Iris pigment epithelial cell (primary cell): ENCODE results near the gene SLC30A10.
A peak's percentile ranks its signal among the peaks of the same experiment; 100 is the strongest.
"Not testable (repeated sequence)": the region's sequence is repeated elsewhere in the genome, so short reads cannot be mapped to it uniquely, and the experiment has no call there.

Experiments
- DNase-seq: peaks from one replicate; pipeline ENCODE4 v3.0.0-alpha.2; 2011; ENCODE audit warnings: low read depth

Gene SLC30A10

DNA sequence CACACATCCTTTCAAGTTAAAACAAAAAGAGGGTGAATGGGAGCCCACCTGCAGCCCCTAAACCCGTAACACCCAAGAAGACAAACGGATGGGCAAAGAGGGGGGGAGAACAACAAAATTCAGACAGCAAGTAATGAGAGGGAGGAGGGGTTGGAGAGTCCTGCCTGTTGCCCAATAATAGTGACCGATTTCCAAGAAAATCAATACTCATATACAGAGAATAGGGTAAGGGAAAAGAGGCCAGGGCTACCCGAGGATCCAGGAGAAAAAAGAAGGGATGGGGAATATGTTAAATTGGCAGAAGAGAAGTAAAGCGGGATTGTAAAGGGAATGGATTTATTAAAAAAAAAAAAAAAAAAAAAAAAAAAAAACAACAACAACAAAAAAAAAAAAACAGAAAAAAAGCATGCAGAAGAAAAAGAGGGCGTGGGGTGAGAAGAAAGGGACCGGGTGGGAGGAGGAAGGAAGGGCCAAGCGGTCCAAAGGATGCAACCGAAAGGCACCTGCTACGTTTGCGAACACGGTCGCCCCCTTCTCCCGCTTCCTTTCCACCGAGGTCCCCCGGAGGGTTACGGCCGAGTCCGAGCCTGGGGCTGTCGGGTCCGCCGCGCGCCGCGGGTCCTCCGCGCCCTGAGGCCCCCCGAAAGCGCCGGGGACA lies 930 bp downstream of the SLC30A10 start:
- DNase-seq = no peak

DNA sequence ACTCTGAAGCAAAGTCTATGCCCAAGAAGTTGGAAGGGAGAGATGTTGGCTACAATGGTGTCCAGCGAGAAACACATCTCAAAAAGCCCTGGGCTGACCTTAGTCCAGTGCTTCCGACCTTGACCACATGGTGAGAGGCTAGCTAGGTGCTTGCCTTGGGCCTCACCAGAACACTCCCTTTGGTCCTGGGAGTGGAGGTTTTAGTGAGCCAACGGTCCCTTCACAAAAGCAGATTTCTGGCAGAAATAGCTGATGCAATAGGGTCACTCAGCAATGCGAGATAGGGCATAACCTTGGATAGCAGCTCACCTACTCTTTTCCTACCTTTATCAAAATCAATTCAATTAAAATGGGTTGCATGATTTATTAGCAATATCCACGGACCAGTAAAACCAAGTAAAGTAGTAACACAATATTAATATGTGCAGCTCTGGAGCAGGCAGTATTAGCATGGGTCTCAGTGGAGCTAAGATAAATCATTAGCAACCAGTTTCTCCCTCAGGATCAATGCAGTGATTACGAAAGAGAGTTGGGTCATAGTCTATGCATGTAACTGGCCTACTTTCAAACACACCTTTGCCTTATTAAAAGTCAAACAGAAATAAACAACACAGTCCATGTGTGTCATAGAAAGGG lies 1.9 kb downstream of the SLC30A10 start:
- no peak for DNase-seq

DNA sequence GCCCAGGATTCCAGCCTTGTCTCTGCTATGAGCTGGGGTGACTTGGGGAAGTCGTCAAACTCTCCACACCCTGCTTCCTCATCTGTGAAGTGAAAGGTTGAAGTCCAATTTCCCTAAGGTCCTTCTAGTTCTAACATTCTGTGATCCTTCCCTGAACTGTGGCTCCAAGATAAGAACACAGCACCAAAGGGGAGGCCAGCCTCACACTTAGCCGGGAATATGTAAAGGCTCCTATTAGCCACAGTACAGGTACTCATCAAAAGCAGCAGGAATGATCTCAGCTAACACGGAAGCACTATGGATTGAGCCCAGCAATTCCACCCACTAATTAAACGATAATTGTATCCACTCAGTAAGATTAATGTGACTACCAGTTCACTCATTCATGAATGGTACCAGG lies 4.0 kb downstream of the SLC30A10 start:
- DNase-seq = no peak

- DNase-seq = peak; percentile 35
Measured at GRCh38 chr1:219917851-219918466, 10.4 kb downstream of the SLC30A10 start.

GRCh38 chr1:219917281-219917680 lies 11.1 kb downstream of the SLC30A10 start:
- no peak for DNase-seq

DNA sequence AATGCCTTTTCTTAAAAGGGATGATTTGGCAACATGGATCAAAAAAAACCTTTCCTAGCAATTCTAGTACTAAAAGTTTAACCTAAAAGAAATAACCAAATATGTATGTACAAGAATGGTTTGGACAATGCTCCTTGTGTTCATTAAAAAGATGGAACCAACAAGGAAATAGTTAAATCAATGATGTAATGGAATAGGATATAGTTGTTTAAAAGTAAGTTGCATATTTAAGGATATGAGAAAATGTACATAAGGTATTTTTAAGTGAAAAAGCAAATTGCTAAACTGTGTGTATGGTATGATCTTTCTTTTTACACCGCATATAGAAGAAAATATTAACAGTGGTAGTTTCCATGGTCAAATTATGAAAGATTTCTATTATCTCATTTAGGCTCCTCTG lies 12.1 kb downstream of the SLC30A10 start:
- no peak for DNase-seq

- DNase-seq = no peak
Measured at GRCh38 chr1:219913005-219913770, 15.2 kb downstream of the SLC30A10 start.

DNA sequence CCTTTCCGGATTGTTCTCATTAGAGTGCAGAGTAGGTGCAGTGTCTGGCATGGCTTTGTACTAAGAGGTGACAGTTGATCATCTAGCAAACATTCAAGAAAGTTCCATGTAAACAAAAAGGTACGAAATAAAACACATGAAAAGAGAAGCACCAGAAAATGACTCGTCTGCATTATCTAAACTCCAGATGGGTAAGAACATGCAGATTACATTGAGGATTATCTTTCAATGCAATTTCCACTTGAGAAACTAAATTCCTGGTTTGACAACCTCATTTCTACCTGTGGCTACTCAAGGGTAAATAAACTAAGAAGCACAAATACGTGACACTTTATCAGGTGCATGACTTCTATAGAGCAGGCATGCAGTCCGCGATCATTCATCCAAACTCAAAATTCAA lies 17.6 kb downstream of the SLC30A10 start:
- no peak for DNase-seq

DNA sequence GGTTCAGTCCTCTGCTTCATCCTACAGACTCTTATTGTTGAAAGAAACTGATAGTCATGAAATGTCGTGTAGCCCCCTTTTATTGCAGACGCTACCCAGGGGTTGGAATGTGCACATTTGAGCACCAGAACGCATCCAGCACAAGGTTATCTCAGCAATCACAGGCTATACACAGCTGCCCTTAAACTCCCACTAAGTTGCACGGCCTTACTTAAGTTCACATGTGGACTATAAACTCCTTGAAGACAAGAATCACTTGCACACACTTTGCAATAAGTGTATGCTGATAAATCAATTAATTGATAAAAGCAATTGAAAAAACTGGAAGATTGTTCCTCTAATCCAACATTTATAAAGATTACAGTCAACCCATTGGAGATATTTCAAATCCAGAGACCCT lies 18.9 kb downstream of the SLC30A10 start:
- no peak for DNase-seq

GRCh38 chr1:219908170-219908569 lies 20.2 kb downstream of the SLC30A10 start:
- DNase-seq = no peak

DNA sequence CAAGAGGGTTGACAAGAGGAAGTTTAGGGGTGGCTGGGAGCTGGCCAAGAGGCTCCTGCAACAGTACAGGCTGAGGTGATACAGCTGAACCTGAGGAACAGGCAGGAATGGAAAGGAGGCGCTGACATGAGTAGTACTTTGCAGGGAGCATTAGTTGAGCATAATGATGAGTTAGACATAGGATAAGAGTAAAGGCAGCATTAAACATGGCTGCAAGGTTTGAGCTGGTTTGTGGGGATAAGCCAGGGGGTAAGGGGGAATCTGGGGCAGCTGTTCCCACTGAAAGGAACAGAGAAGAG lies 20.6 kb downstream of the SLC30A10 start:
- no peak for DNase-seq

GRCh38 chr1:219906924-219907771 lies 21.2 kb downstream of the SLC30A10 start:
- DNase-seq = no peak

DNA sequence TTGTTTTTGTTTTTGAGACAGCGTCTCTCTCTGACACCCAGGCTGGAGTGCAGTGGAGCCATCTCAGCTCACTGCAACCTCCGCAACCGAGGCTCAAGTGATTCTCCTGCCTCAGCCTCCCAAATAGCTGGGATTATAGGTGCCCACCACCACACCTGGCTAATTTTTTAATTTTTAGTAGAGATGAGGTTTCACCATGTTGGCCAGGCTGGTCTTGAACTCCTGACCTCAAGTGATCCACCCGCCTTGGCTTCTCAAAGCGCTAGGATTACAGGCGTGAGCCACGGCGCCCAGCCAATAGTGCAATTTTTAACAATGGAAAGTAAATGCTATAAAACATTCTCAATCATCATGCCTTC lies 21.8 kb downstream of the SLC30A10 start:
- not testable (repeated sequence) for DNase-seq

GRCh38 chr1:219905524-219905923 lies 22.8 kb downstream of the SLC30A10 start:
- no peak for DNase-seq

DNA sequence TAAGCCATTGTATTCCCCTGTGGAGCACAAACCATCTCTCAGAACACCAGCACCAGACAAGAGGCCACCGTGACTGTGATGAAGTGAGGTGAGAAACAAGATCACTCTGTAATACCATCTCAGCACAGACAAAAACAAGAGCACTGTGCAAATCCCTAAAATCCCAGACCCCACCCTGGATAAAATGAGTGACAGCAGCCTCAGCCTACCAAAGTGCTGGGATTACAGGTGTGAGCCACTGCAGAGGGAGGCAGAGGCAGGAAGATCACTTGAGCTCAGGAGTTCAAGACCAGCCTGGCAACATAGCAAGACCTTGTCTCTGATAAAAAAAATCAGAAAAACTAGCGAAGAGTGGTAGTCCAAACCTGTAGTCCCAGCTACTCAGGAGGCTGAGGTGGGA lies 23.4 kb downstream of the SLC30A10 start:
- no peak for DNase-seq

- no peak for DNase-seq
Measured at GRCh38 chr1:219903353-219903871, 24.9 kb downstream of the SLC30A10 start.

DNA sequence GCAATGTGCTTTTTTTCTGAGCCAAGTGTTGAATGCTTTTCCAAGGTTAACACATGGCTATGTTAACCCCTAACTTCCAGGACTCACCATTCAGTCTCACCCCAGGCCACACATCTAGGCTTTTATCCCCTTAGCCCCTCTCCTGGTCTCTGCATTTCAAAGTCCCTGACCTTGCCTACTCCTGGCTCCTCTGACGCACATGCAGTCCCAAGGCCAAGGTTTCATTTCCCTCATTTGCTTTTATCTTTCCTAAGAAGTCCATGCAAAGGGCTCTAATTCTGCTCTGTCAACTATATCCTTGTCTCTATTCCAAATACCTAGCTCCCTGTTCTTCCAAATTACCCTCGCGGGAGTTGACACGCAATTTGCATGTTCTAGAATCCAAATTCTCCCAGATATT lies 25.4 kb downstream of the SLC30A10 start:
- DNase-seq = no peak

DNA sequence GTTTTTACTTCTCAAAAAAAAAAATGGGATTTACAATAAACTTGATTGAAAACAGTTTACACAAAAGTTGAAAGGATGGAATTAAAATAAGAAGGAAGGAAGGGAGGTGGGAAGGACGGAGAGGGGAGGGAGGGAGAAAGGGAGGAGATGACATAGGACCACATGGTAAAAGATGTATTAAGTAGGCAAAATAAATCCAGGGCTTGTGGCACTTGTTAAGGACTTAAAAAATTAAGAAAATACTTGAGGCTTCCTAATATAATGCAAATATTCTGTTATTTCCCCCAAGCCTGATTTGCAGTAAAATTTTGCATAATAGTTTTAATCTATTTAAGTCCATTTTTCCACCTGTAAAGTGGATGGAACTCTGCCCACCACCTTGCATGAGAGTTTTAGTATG lies 27.5 kb downstream of the SLC30A10 start:
- no peak for DNase-seq

DNA sequence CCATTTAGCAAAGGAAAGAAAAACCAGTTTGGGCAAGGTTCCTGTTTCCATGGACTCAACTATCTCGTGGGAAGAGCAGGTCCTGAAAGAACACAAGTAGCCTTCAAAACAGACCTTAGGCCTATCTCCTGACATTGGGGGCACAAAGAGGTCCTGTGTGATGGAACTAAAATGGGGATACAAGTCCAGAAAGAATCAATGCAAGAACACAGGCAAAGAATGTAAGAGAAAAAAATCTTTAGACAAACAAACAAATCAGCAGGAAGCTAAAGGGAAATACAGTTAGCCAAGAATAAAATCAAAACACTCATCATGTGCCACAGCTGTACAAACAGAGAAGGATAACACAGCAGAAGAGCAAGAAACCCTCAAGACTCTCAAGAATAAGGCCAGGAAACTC lies 28.2 kb downstream of the SLC30A10 start:
- DNase-seq = peak; percentile 2

- no peak for DNase-seq
Measured at GRCh38 chr1:219898375-219898774, 30.0 kb downstream of the SLC30A10 start.

- no peak for DNase-seq
Measured at GRCh38 chr1:219897914-219898313, 30.4 kb downstream of the SLC30A10 start.

- not testable (repeated sequence) for DNase-seq
Measured at GRCh38 chr1:219892271-219892670, 36.1 kb downstream of the SLC30A10 start.
